Fibroblast of gingiva (primary cell): Measurements from ENCODE around the gene MRPS18A.
"Not testable (repeated sequence)": the region's sequence is repeated elsewhere in the genome, so short reads cannot be mapped to it uniquely, and the experiment has no call there.

Experiments used
- DNase-seq: peaks from one replicate; pipeline ENCODE4 v3.0.0-alpha.2; 2011; ENCODE audit warnings: low read depth

Gene MRPS18A

DNA sequence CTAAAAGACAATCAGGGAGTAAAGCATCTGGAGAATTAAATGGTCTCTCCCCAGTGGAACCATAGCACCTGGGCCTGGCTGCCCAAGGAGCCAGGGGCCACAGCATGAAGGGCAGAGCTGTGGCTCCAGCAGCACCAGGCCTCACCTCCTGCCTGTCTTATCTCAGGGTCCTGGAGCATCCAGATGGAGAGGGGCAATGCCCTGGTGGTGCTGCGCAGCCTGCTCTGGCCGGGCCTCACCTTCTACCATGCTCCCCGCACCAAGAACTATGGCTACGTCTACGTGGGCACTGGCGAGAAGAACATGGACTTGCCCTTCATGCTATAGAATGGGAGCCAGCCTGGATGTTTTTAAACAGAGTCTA, 17.0 kb downstream of the MRPS18A start:
- DNase-seq = no peak

- DNase-seq = no peak
Observed at GRCh38 chr6:43669922-43670622, 17.5 kb downstream of the MRPS18A start.

DNA sequence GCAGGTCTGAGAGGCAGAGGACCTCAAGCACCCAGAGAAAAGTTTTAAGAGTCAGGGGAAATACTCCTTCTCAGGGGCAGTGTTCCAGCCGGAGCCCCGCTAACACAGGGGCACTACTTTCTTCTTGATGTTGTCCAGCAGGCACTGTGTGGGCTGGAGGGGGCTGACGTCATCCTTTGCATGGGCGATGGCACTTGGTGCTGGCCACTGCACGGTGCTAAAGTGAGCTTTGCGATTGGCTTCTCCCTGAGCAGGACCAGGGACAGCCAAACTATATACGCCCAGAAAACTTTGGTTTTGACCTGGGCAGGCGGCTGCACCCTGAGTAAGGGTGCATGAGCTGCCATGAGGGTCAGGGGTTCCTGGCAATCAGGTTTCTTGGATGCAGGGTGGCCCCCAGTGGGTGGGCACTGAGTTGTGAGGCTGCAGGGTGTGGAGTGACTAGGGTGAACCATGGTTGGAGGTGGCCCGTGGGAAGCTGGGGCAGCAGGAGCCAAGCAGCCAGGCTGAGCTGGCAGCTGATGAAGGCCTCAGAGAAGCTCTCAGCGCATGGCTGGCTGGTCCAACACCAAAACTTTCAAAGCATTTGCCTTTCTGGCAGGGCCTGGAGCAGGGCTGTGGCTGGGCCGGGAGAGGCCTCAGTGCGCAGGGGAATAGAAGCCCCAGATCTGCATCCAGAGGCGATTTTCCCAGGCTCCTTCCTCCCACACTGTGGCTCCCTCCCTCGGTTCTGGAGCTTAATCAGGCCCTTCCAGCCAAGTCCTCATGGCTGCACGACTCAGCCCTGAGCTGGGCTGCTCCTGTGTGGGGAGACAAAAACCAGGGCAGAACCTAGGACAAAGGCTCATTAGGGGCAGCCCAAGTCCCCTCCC, 18.3 kb downstream of the MRPS18A start:
- peak; percentile 45 for DNase-seq

DNA sequence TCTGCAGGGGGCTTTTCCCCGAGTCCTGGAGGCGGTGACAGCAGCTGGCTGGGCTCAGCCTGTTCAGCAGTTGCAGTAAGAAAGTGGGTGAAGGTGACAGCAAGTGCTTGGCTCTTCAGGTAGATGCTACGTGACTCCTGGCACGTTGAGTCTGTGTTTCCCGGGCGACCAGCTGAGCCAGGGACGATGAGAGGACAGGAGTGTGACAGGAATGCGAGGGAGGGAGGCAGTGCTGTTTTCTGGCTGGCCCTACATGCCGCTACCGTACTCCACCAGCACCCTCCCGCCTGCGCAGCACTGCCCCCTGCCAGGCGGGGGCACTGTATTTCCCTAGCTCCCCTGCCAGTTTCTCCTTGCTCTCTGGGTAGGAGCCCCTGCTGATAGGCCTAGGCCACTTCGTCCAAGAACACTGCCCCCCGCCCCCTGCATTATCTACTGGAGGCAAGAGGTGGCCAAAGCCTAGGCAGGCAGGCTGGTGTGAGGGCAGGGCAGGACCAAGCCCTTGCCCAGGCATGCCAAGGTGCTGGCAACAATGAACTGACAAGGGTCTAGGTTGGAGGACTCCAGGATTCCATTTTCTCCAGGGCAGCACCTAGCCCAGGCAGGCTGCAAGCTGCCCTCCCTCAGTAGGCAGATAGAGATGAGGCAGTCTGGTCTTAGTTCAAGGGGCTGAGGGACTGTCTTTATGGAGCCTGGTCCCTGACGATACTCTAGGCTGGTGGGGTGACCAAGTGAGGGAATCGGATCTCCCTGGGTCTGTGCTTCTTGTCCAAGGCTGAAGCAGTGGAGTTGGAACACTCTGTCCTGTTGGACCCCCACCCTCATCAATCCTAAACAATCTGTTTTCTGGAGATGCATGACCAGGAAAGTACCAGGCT, 19.2 kb downstream of the MRPS18A start:
- DNase-seq = peak; percentile 41

- DNase-seq = peak; percentile 44
Observed at GRCh38 chr6:43667245-43668150, 20.1 kb downstream of the MRPS18A start.

- DNase-seq = no peak
Observed at GRCh38 chr6:43666196-43666920, 21.2 kb downstream of the MRPS18A start.

GRCh38 chr6:43665376-43665775, 22.2 kb downstream of the MRPS18A start:
- DNase-seq = no peak

DNA sequence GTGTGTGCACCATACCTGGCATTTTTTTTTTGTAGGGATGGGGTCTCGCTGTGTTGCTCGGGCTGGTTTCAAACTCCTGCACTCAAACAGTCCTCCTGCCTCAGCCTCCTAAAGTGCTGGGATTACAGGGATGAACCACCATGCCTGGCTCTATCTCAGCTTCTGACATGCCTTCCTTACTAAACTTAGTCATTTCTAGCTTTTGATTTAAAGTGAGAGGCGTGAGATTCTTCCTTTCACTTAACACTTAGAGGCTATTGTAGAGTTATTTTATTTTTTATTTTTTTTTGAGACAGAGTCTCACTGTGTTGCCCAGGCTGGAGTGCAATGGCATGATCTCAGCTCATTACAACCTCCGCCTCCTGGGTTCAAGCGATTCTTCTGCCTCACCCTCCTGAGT, 24.6 kb downstream of the MRPS18A start:
- not testable (repeated sequence) for DNase-seq

DNA sequence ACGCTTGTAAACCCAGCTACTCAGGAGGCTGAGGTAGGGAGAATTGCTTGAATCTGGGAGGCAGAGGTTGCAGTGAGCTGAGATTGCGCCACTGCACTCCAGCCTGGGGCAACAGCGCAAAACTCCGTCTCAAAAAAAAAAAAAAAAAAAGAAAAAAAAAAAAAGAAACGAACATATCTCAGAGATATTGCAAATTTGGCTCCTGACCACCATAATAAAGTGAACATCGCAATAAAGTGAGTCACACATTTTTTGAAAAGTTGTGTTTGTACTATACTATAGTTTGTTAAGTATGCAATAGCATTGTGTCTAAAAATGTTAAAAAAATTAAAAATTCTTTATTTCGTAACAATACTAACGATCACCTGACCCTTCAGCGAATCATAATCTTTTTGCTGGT, 29.4 kb downstream of the MRPS18A start:
- DNase-seq = no peak

GRCh38 chr6:43657221-43657802, 30.3 kb downstream of the MRPS18A start:
- no peak for DNase-seq

- DNase-seq = not testable (repeated sequence)
Observed at GRCh38 chr6:43652822-43653221, 34.8 kb downstream of the MRPS18A start.

GRCh38 chr6:43648248-43648647, 39.3 kb downstream of the MRPS18A start:
- no peak for DNase-seq

DNA sequence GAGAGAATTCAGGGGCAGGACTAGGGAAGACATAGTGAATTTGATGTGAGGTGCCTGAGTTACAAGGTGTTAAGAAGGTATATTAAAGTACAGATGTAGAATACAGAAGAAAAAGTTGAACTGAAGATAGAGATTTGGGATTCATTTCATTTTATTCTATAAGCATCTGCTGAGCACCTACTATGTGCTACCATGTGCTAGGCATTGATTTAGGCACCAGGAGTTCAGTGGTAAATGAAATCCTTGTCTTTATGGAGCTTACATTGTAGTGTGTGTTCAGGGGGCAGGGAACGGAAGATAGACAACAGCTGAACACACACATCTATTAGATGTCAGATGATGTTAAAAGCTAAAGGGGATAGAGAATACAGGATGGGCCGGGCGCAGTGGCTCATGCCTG, 40.0 kb downstream of the MRPS18A start:
- no peak for DNase-seq

DNA sequence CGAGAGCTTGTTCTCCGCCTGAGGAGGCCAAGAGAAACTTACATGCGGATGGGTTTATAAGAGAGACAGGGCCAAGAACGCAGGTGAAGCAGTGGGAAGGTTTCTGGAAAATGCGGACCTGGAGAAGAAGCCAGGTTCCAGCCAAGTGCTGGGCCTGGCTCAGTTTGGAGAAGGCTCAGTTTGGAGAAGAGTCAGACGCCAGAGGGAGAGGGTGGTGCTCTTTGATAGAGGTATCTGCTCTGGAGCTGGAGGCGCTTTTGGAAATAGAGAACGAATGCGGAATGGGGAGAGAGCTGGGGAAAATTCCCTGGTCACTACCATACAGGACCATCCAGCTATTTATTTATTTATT, 42.0 kb downstream of the MRPS18A start:
- no peak for DNase-seq

- peak; percentile 57 for DNase-seq
Observed at GRCh38 chr6:43644940-43645612, 42.5 kb downstream of the MRPS18A start, which contains the start of gene RSPH9. TSS of gene RSPH9 (plus strand) at chr6:43645036. CDS start at chr6:43645099, 63 bp downstream.

GRCh38 chr6:43639984-43640800, 47.4 kb downstream of the MRPS18A start:
- no peak for DNase-seq

GRCh38 chr6:43636308-43636659, 51.3 kb downstream of the MRPS18A start:
- DNase-seq = peak; percentile 25

DNA sequence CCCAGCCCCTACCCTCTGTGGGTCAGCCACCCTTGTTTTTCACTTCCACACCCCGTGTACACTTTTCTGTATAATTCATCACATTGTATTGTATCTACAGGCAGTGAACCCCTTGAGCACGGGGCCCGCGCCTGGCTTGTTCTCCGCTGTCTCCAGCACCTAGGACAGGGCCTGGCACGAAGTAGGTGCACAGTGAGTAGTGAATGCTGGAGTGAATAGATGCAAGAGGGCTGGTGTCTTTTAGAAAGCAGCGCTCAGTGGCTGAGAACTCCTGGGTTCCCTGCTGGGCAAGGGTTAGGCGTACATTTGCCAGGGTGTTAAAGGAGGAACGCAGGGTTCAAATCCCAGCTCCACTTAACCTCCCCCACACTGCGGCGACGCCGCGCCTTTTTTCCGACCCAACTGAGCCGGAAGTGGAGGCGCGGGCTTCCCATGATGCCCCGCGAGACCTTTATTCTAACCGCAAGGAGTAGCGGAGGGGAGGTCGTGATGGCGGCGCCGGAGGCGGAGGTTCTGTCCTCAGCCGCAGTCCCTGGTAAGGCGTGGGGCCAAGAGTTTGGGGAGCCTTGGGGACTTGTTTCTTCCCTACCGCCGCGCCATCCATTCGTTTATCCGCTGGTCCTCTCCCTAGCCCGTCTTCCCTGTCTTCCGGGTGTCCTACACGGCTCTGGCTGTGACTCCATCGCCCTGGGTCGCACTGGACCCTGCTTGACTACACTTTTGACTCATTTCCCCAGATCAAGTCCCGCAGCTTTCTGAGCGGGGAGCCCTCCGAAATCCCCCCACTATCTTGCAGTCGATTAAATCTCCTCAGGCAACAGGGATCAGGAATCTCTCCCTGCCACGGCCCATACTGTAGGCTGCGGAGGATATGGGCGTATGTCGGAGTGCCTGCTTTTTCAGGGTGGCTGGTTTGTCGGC, 51.9 kb downstream of the MRPS18A start, which contains the start of gene MAD2L1BP:
TSS of gene MAD2L1BP (plus strand) at position 454 of the 921 bp plus-strand sequence. CDS start at position 490, 36 bp downstream.
- peak; percentile 68 for DNase-seq
